K562 (cell line): ENCODE results near the gene CD38. TPM values are rescaled to one million over a fixed set of nuclear protein-coding genes. Genes with fewer than 3 reads are reported as not detected.

Experiments
- E2F3 ChIP-seq: fragments of 250-450 bp; sonication (Bioruptor Pico); IDR thresholded peaks from 2 replicates; pipeline ENCODE4 v1.4.0; 2020; ENCODE audit warnings: mild to moderate bottlenecking
- EZH2 ChIP-seq: IDR thresholded peaks from 2 replicates; pipeline ENCODE4 v1.6.1; 2012; ENCODE audit warnings: low read depth, mild to moderate bottlenecking, inconsistent platforms, low read length, borderline replicate concordance
- HEY1 ChIP-seq: fragments of 250-450 bp; sonication (Bioruptor Pico); IDR thresholded peaks from 2 replicates; pipeline ENCODE4 v1.5.0; 2020; ENCODE audit warnings: mild to moderate bottlenecking, moderate library complexity, borderline replicate concordance
- HMG20A ChIP-seq: fragments of 450-650 bp; formaldehyde crosslinking; conservative IDR thresholded peaks from 2 replicates; pipeline ENCODE4 v1.4.0; 2020; ENCODE audit warnings: mild to moderate bottlenecking, mixed read lengths
- HNRNPH1 ChIP-seq: fragments of 200-400 bp; formaldehyde crosslinking; optimal IDR thresholded peaks from 2 replicates; pipeline ENCODE3; 2017; ENCODE audit warnings: low read depth, mild to moderate bottlenecking, low read length, moderate library complexity
- HNRNPL ChIP-seq: fragments of 200-400 bp; formaldehyde crosslinking; IDR thresholded peaks from 2 replicates; pipeline ENCODE4 v1.6.1; 2017; ENCODE audit warnings: low read depth, mild to moderate bottlenecking, low read length
- U2AF1 ChIP-seq: fragments of 200-400 bp; formaldehyde crosslinking; optimal IDR thresholded peaks from 2 replicates; pipeline ENCODE3; 2017; ENCODE audit warnings: mild to moderate bottlenecking, low read depth, low read length, moderate library complexity
- ZNF133 ChIP-seq: fragments of 250-450 bp; sonication (Bioruptor Pico); IDR thresholded peaks from 2 replicates; pipeline ENCODE4 v1.4.0; 2020; ENCODE audit warnings: mild to moderate bottlenecking
- polyA plus RNA-seq, 8 experiments: library from polyadenylated mRNA; depleted of rRNA in 4 of 8; stranded (reverse) in 5 of 8; unstranded in 3 of 8; fragments of >200 nt; fragmentation: Nextera tagmentation in 2 of 8; fragmentation: Illumina TruSeq in 1 of 8; extraction: Ambion mirVana in 2 of 8; extraction: Trizol in 1 of 8; gene quantifications; 2 replicates each; pipeline versions ENCODE4 v1.2.1 to v1.2.3, GENCODE V29; 2011 to 2014; ENCODE audit warnings: inconsistent platforms in 1 of 8, missing spikeins in 1 of 8
- total RNA-seq, 7 experiments: library from RNA; depleted of rRNA in 6 of 7; stranded (reverse); fragments of >200 nt in 6 of 7; fragmentation: Illumina TruSeq in 2 of 7; extraction: Trizol in 2 of 7; gene quantifications; 2 replicates each; pipeline versions ENCODE4 v1.2.1 to v1.2.3, GENCODE V29; 2011 to 2021; ENCODE audit warnings: low replicate concordance in 1 of 7
- TF ChIP-seq, protein P1 (sequence below): fragments of 250-450 bp; sonication (Bioruptor Pico); IDR thresholded peaks from 2 replicates; pipeline ENCODE4 v1.8.0; 2022; ENCODE audit warnings: moderate library complexity, mild to moderate bottlenecking, inconsistent platforms
- TF ChIP-seq, protein P2 (sequence below): fragments of 450-650 bp; IDR thresholded peaks from one replicate; pipeline ENCODE4 v1.6.1; 2018; ENCODE audit warnings: mild to moderate bottlenecking, moderate library complexity; ENCODE audit not compliant: partially characterized antibody
- TF ChIP-seq, protein P3 (sequence below), 2 experiments: fragments of 200-800 bp in 1 of 2; sonication (Bioruptor generic) in 1 of 2; sonication (generic) in 1 of 2; formaldehyde crosslinking in 1 of 2; IDR thresholded peaks in 1 of 2; conservative IDR thresholded peaks in 1 of 2; 2 replicates each; pipeline versions ENCODE4 v1.5.0 to v1.6.1; 2016 to 2020; ENCODE audit warnings: missing compliant biosample characterization in 1 of 2, missing genetic modification characterization in 1 of 2, missing genetic modification reagents in 1 of 2

The CD38 gene
- total and polyA plus RNA-seq, 9 of the 15 experiments (the other 6 are each of a cell fraction or from before 2014, with no cell fraction given), result 0.04 to 0.06 (median 0.04) TPM; not detected in 5

DNA sequence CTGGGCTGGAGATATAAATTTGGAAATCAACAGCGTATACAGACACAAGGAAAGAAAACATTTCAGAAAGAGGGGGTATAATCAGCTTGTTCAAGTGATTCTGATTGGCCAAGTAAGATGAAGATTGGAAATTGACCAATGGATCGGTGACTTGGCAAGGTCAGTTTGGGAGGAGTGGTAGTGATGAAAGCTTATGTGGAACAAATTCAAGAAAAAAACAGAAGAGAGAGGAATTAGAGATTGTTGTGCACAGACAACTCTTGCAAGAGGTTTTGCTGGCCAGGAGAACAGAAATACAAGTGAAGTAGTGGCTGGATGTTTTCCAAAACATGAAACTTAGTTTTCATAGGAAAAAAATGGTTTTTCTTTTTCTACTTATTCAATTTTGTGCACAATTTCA, 16.3 kb downstream of the CD38 start (continued):
- TF ChIP-seq HNRNPL (no peak), HMG20A (CRISPR knock-in tag) (no peak), E2F3 (CRISPR knock-in tag) (no peak), ZNF133 (CRISPR knock-in tag) (no peak), EZH2 (no peak), U2AF1 (no peak), HNRNPH1 (no peak), HEY1 (CRISPR knock-in tag) (no peak)
- TF ChIP-seq, protein P1, sequence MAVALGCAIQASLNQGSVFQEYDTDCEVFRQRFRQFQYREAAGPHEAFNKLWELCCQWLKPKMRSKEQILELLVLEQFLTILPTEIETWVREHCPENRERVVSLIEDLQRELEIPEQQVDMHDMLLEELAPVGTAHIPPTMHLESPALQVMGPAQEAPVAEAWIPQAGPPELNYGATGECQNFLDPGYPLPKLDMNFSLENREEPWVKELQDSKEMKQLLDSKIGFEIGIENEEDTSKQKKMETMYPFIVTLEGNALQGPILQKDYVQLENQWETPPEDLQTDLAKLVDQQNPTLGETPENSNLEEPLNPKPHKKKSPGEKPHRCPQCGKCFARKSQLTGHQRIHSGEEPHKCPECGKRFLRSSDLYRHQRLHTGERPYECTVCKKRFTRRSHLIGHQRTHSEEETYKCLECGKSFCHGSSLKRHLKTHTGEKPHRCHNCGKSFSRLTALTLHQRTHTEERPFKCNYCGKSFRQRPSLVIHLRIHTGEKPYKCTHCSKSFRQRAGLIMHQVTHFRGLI (CRISPR knock-in tag), result no peak
- TF ChIP-seq, protein P2, sequence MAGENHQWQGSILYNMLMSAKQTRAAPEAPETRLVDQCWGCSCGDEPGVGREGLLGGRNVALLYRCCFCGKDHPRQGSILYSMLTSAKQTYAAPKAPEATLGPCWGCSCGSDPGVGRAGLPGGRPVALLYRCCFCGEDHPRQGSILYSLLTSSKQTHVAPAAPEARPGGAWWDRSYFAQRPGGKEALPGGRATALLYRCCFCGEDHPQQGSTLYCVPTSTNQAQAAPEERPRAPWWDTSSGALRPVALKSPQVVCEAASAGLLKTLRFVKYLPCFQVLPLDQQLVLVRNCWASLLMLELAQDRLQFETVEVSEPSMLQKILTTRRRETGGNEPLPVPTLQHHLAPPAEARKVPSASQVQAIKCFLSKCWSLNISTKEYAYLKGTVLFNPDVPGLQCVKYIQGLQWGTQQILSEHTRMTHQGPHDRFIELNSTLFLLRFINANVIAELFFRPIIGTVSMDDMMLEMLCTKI, result no peak
- TF ChIP-seq, protein P3, sequence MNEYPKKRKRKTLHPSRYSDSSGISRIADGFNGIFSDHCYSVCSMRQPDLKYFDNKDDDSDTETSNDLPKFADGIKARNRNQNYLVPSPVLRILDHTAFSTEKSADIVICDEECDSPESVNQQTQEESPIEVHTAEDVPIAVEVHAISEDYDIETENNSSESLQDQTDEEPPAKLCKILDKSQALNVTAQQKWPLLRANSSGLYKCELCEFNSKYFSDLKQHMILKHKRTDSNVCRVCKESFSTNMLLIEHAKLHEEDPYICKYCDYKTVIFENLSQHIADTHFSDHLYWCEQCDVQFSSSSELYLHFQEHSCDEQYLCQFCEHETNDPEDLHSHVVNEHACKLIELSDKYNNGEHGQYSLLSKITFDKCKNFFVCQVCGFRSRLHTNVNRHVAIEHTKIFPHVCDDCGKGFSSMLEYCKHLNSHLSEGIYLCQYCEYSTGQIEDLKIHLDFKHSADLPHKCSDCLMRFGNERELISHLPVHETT (CRISPR knock-in tag; conservative IDR thresholded peaks at IDR 0.05 in 1 of 2, IDR thresholded peaks at IDR 0.05 in 1 of 2), result no peak
- TF ChIP-seq, all 486 proteins: peak for 0
